Loucy (cell line): ENCODE results near the gene VPREB1.
A peak's percentile ranks its signal among the peaks of the same experiment; 100 is the strongest.
"Not testable (repeated sequence)": the region's sequence is repeated elsewhere in the genome, so short reads cannot be mapped to it uniquely, and the experiment has no call there.

ENCODE experiments used
- H2AFZ ChIP-seq: fragments of 200-600 bp; sonication (generic); 2 replicates; pipeline ENCODE4 v1.6.0; 2016; ENCODE audit warnings: antibody characterized with exemption, mild to moderate bottlenecking, low read length, moderate library complexity
- H3F3A ChIP-seq: fragments of 200-600 bp; 2 replicates; pipeline ENCODE4 v1.6.0; 2016; ENCODE audit warnings: antibody characterized with exemption, low read depth, mild to moderate bottlenecking
- H3K27me3 ChIP-seq: fragments of 200-600 bp; sonication (generic); 2 replicates; pipeline ENCODE4 v1.6.1; 2014; ENCODE audit warnings: low read length, mild to moderate bottlenecking; ENCODE audit not compliant: insufficient read depth, poor library complexity, severe bottlenecking
- H3K36me3 ChIP-seq: fragments of 200-600 bp; sonication (generic); 2 replicates; pipeline ENCODE4 v1.6.1; 2016; ENCODE audit warnings: low read length; ENCODE audit not compliant: insufficient read depth
- H3K4me1 ChIP-seq: fragments of 200-600 bp; sonication (generic); 2 replicates; pipeline ENCODE4 v1.5.1; 2014; ENCODE audit warnings: low read length, mild to moderate bottlenecking; ENCODE audit not compliant: insufficient read depth, poor library complexity, severe bottlenecking
- H3K4me2 ChIP-seq: fragments of 200-600 bp; sonication (generic); 2 replicates; pipeline ENCODE4 v1.6.0; 2014; ENCODE audit warnings: antibody characterized with exemption, low read length, low read depth, mild to moderate bottlenecking; ENCODE audit not compliant: poor library complexity, severe bottlenecking
- H3K4me3 ChIP-seq: fragments of 200-600 bp; sonication (generic); 2 replicates; pipeline ENCODE4 v1.5.1; 2014; ENCODE audit warnings: low read length, mild to moderate bottlenecking, mixed read lengths; ENCODE audit not compliant: poor library complexity, severe bottlenecking
- H3K79me2 ChIP-seq: fragments of 200-600 bp; sonication (generic); 2 replicates; pipeline ENCODE4 v1.6.1; 2014; ENCODE audit warnings: low read length; ENCODE audit not compliant: insufficient read depth
- H3K9ac ChIP-seq: fragments of 200-600 bp; sonication (generic); 2 replicates; pipeline ENCODE4 v1.6.0; 2014; ENCODE audit warnings: mild to moderate bottlenecking, low read depth, low read length, moderate library complexity; ENCODE audit not compliant: poor library complexity, severe bottlenecking
- H3K9me2 ChIP-seq: fragments of 200-600 bp; sonication (generic); replicated peaks from 2 replicates; pipeline ENCODE4 v1.6.1; 2016; ENCODE audit warnings: low read depth, low read length, mixed read lengths
- H3K9me3 ChIP-seq: fragments of 200-600 bp; sonication (generic); 2 replicates; pipeline ENCODE4 v1.6.1; 2014; ENCODE audit warnings: mild to moderate bottlenecking, antibody characterized with exemption, low read length, low read depth; ENCODE audit not compliant: insufficient read depth
- H4K20me1 ChIP-seq: fragments of 200-600 bp; sonication (generic); 2 replicates; pipeline ENCODE4 v1.6.0; 2014; ENCODE audit warnings: antibody characterized with exemption, low read length, mild to moderate bottlenecking; ENCODE audit not compliant: insufficient read depth, poor library complexity, severe bottlenecking

The VPREB1 gene

DNA sequence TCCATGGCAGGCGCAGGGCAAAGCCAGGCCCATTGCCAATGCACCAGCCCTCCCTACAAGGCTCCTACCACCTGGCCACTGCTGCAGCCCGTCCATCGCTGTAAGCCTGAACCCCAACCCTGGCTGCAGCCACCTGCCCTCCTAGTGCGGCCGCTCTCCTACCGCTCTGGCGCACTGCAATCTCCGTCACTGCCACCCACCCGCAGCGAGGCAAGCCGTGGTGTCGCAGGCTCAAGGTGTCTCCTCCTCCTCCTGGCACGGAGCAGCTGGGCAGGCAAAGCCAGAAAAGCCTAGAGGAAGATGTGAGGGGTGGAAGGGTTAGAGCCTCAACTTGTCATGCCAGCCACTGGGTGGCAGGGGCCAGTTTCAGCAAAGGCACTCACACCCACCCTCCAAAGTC, 50.1 kb downstream of the VPREB1 start:
- not testable (repeated sequence) for H3K36me3 ChIP-seq, H3K27me3 ChIP-seq, H3K9me3 ChIP-seq, H3K9me2 ChIP-seq, H2AFZ ChIP-seq, H3K4me1 ChIP-seq, H3F3A ChIP-seq, H3K4me3 ChIP-seq, H3K9ac ChIP-seq
- H3K79me2 ChIP-seq, result peaks cover 49% of the 10 kb centered on the region
- H4K20me1 ChIP-seq, result peaks cover 10% of the 10 kb centered on the region
- H3K4me2 ChIP-seq, result peak overlapping the region; percentile 24
